ENCODE measurements around the gene OR1L1.
A peak's percentile ranks its signal among the peaks of the same experiment; 100 is the strongest.

DNA sequence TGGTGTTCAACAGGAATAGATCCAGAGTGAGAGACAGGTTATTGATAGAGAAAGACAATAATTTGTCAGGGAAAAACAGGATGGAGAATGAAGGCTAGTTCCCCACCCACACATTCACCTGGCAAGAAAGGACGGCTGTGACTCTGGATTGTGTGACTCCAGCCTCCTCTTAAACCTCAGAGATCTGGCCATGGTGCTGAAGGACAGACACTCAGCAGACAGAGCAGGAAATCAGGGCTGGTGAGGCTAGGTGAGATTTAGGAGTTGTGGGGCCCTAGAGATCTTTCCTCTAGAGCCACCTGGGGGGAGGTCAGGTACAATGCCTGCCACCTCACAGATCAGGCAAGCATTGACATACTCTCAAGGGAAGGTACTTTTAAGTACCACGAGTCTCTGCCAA is 19.3 kb upstream of the OR1L1 start:
- TF ChIP-seq POLR2AphosphoS5 (IDR thresholded peaks at IDR 0.05; ENCODE audit: low read depth, low read length) (no peak), SIN3A (IDR thresholded peaks at IDR 0.05; ENCODE audit: borderline replicate concordance, insufficient read depth, low read length) (no peak), REST (IDR thresholded peaks at IDR 0.05; ENCODE audit: insufficient read depth in 1 of 2, low read depth in 2 of 2, low read length in 2 of 2) (peak; percentile 83 to 93), TAF1 (IDR thresholded peaks at IDR 0.05; ENCODE audit: borderline replicate concordance, insufficient read depth, low read length) (no peak), FOXP2 (optimal IDR thresholded peaks at IDR 0.05; ENCODE audit: borderline replicate concordance, extremely low read depth, extremely low read length, insufficient read depth) (no peak)
